H1 (cell line): ENCODE results near the gene SCGB1D4. TPM values are rescaled to one million over a fixed set of nuclear protein-coding genes. Genes with fewer than 3 reads are reported as not detected.

Source experiments
- SIN3A ChIP-seq, 2 experiments: IDR thresholded peaks in 1 of 2; conservative IDR thresholded peaks in 1 of 2; 2 replicates each; pipeline ENCODE4 v1.6.1; 2011 to 2012; ENCODE audit warnings: low read length in 2 of 2, improper control_type of control experiment in 1 of 2, low read depth in 1 of 2, mild to moderate bottlenecking in 1 of 2
- TAF1 ChIP-seq: IDR thresholded peaks from 2 replicates; pipeline ENCODE4 v1.6.1; 2011; ENCODE audit warnings: mild to moderate bottlenecking, low read depth, low read length
- polyA plus RNA-seq, 7 experiments: library from polyadenylated mRNA; depleted of rRNA in 3 of 7; stranded (reverse) in 5 of 7; unstranded in 2 of 7; fragments of >200 nt in 5 of 7; fragments of 200-250 nt in 2 of 7; gene quantifications; 1 replicate in 5 of 7; 2 replicates in 1 of 7; 4 replicates in 1 of 7; pipeline versions ENCODE4 v1.2.1 to v1.2.3, GENCODE V29; 2011 to 2013; ENCODE audit warnings: missing spikeins in 2 of 7, mixed read lengths in 2 of 7
- total RNA-seq: library from RNA; stranded (reverse); fragmentation: NEBNext Ultra II Directional; extraction: Animal tissue kit (Norgen Biotek cat#: 25700); gene quantifications from 2 replicates; pipeline ENCODE4 v1.2.1, GENCODE V29; 2021

Gene SCGB1D4
- total and polyA plus RNA-seq, 2 of the 8 experiments (the other 6 are each of a cell fraction or from before 2014, with no cell fraction given) = not detected

DNA sequence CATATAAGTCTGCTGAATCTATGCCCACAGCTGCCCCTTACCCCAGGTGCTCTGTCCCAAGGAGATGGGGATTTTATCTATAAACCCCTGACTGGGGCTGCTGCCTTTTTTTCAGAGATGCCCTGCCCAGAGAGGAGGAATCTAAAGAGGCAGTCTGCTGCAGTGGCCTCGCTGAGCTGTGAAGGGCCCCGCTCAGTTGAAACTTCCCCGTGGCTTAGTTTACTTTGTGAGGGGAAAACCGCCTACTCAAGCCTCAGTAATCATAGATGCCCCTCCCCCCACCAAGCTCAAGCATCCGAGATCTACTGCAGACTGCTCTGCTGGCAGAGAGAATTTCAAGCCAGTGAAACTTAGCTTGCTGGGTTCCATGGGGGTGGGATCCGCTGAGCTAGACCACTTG lies 7.4 kb upstream of the SCGB1D4 start (continued):
- TF ChIP-seq SIN3A (conservative IDR thresholded peaks at IDR 0.05 in 1 of 2, IDR thresholded peaks at IDR 0.05 in 1 of 2; ENCODE audit: low read depth in 1 of 2, low read length in 2 of 2) (no peak), TAF1 (no peak)
